RWPE2 (cell line): ENCODE data around the gene LENG9.

Experiments used
- ATAC-seq: fragments of 200-7000 bp; cut with Tn5 transposase; 3 replicates; pipeline ENCODE4 v1.9.1; 2021; ENCODE audit warnings: low read depth
- DNase-seq: peaks from one replicate; pipeline ENCODE4 v3.0.0-alpha.2; 2020; ENCODE audit warnings: low spot score
- H3K27ac ChIP-seq: fragments of 450-650 bp; 2 replicates; pipeline ENCODE4 v1.5.1; 2017; ENCODE audit warnings: mild to moderate bottlenecking; ENCODE audit not compliant: poor library complexity, severe bottlenecking
- H3K27me3 ChIP-seq: fragments of 250-450 bp; sonication (Bioruptor Pico); 2 replicates; pipeline ENCODE4 v1.5.1; 2021; ENCODE audit warnings: mild to moderate bottlenecking, moderate library complexity; ENCODE audit not compliant: insufficient read depth, poor library complexity, severe bottlenecking
- H3K36me3 ChIP-seq: fragments of 250-450 bp; sonication (Bioruptor Pico); 2 replicates; pipeline ENCODE4 v1.5.1; 2020; ENCODE audit warnings: low read depth, mild to moderate bottlenecking, moderate library complexity
- H3K4me1 ChIP-seq: fragments of 250-450 bp; sonication (Bioruptor Pico); 2 replicates; pipeline ENCODE4 v1.5.1; 2021; ENCODE audit warnings: mild to moderate bottlenecking, moderate library complexity; ENCODE audit not compliant: insufficient read depth, poor library complexity, severe bottlenecking
- H3K4me3 ChIP-seq: fragments of 250-450 bp; sonication (Bioruptor Pico); 2 replicates; pipeline ENCODE4 v1.5.1; 2021; ENCODE audit warnings: mild to moderate bottlenecking, moderate library complexity; ENCODE audit not compliant: severe bottlenecking
- H3K9me3 ChIP-seq: fragments of 250-450 bp; sonication (Bioruptor Pico); 2 replicates; pipeline ENCODE4 v1.5.1; 2021; ENCODE audit warnings: mild to moderate bottlenecking, moderate library complexity; ENCODE audit not compliant: severe bottlenecking
- CTCF ChIP-seq: fragments of 450-650 bp; IDR thresholded peaks from one replicate; pipeline ENCODE4 v1.5.1; 2017; ENCODE audit warnings: mild to moderate bottlenecking, moderate library complexity; ENCODE audit not compliant: poor library complexity, severe bottlenecking

The LENG9 gene

DNA sequence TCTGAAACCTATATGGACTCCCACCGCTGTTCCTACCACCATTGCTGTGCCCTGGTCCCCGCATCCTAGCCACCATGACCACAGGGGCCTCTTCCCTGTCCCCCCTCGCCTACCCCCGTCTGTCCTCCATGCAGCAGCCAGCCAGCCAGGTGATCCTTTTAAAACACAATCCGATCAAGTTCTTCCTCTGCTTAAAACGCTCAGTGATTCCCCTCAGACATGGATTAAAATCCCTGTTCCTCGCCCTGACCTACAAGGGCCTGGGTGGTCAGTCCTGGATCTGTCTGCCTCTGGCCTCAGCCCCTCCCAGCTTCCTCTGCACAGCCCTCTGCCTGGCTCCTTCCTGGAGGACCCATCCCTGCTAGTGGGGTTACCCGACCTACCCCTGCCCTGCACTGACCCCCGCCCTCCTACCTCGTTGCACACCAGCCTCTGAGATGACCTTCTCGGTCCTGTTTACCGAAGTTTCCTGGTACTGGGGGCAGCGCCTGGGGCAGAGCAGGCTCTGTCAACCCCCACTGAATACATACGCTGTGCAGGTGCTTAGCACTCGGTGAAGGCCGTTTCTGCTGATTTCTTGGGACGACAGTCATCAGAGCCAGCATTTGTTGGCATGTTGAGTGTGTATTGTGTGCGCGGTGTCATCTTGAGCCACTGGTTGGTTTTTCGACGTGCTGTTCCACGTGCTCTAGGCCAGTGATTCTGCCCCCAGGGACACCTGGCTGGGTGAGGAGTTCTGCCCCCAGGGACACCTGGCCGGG, 29.3 kb downstream of the LENG9 start:
- no peaks in the 10 kb centered on the region for H3K9me3 ChIP-seq
- ATAC-seq (no peak), DNase-seq (no peak)
- H3K4me3 ChIP-seq = no peak overlapping the region
- H3K36me3 ChIP-seq = 0 out of 2 replicates have a peak, but pooled peaks cover 8% of the 10 kb centered on the region
- TF ChIP-seq CTCF = no peak
- H3K4me1 ChIP-seq = peaks cover 17% of the 10 kb centered on the region
- no peak overlapping the region for H3K27ac ChIP-seq
- H3K27me3 ChIP-seq = no peaks in the 10 kb centered on the region

- DNase-seq (no peak), ATAC-seq (no peak)
- H3K36me3 ChIP-seq = 0 out of 2 replicates have a peak, but pooled peaks cover 4% of the 10 kb centered on the region
- no peaks in the 10 kb centered on the region for H3K27me3 ChIP-seq
- no peak overlapping the region for H3K27ac ChIP-seq
- H3K9me3 ChIP-seq = no peaks in the 10 kb centered on the region
- H3K4me1 ChIP-seq = peaks cover 17% of the 10 kb centered on the region
- no peak for TF ChIP-seq CTCF
- no peak overlapping the region for H3K4me3 ChIP-seq
These were observed 29.9 kb downstream of the LENG9 start for GRCh38 chr19:54433697-54434096.

- Histone ChIP-seq H3K36me3 (no peaks in the 10 kb centered on the region), H3K4me3 (no peak overlapping the region), H3K4me1 (peaks cover 17% of the 10 kb centered on the region), H3K9me3 (no peaks in the 10 kb centered on the region), H3K27me3 (no peaks in the 10 kb centered on the region), H3K27ac (peak overlapping the region; percentile 29)
- TF ChIP-seq CTCF = no peak
- peak; percentile 71 for ATAC-seq
- DNase-seq = no peak
These were observed 31.3 kb downstream of the LENG9 start for GRCh38 chr19:54432144-54432738.

DNA sequence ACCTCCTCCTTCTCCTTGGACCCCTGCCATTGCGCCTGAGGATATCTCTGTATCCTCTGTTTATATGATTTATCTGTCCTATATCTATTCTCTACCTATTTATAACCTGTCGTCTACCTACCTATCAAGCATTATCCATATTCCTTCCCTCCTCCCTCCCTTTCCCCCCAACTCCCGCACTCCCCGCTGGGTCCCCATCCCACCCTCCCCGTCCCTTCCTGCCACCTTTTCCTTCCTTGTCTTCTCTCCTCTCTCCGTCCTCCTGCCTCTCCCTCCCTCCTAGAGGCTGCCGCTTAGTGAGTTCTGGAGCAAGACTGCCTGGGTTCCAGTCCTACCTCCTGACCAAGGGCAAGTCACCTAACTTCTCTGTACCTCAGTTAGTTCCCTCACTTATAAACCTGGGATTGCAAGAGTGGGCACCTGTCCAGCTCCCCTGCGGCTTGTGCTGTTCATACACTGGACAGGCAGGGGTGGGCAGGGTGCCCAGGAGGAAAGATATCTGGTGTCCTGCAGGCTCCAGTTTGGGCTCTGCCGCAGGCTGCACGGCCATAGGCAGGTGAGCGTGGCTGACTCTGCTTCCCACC, 32.2 kb downstream of the LENG9 start:
- H3K4me3 ChIP-seq = no peak overlapping the region
- peak; percentile 28 for ATAC-seq
- DNase-seq = no peak
- TF ChIP-seq CTCF = no peak
- peak overlapping the region; percentile 29 for H3K27ac ChIP-seq
- no peaks in the 10 kb centered on the region for H3K36me3 ChIP-seq
- H3K4me1 ChIP-seq = peaks cover 17% of the 10 kb centered on the region
- no peaks in the 10 kb centered on the region for H3K9me3 ChIP-seq
- H3K27me3 ChIP-seq = no peaks in the 10 kb centered on the region
